OCI-LY7 (cell line): ENCODE data around the gene TOR3A. TPM values are rescaled to one million over a fixed set of nuclear protein-coding genes. Genes with fewer than 3 reads are reported as not detected.

Experiments
- BruUV-seq: library from RNA; stranded (reverse); fragments of 400-500 nt; replicated peaks from 2 replicates; lab custom pipeline; 2021; lab: Mats Ljungman, UMichigan
- CTCF ChIA-PET: fragments of 300-600 bp; sonication (Branson Sonifier 250); formaldehyde crosslinking; loops from one replicate; lab custom pipeline; 2022; ENCODE audit warnings: antibody characterized with exemption; ENCODE audit not compliant: unreplicated experiment; lab: Charles Lee
- POLR2A ChIA-PET: fragments of 300-600 bp; sonication (Branson Sonifier 250); formaldehyde crosslinking; loops from one replicate; lab custom pipeline; 2022; ENCODE audit warnings: antibody characterized with exemption; lab: Charles Lee
- DNase-seq: peaks from one replicate; pipeline ENCODE4 v3.0.0-alpha.2; 2015; ENCODE audit warnings: low spot score
- H2AFZ ChIP-seq: fragments of 200-600 bp; sonication (generic), shearing (Covaris generic); 2 replicates; pipeline ENCODE4 v1.6.1; 2014; ENCODE audit warnings: mild to moderate bottlenecking, antibody characterized with exemption, low read length, moderate library complexity
- H3K27ac ChIP-seq: fragments of 200-600 bp; sonication (generic); 2 replicates; pipeline ENCODE4 v1.5.1; 2014; ENCODE audit warnings: mixed run types, low read depth, mild to moderate bottlenecking, moderate library complexity, low read length, inconsistent platforms; ENCODE audit not compliant: poor library complexity, severe bottlenecking
- H3K36me3 ChIP-seq: fragments of 200-600 bp; sonication (generic); 2 replicates; pipeline ENCODE4 v1.6.1; 2014; ENCODE audit warnings: mild to moderate bottlenecking, antibody characterized with exemption, low read length, moderate library complexity, mixed read lengths; ENCODE audit not compliant: insufficient read depth
- H3K4me1 ChIP-seq: fragments of 200-600 bp; sonication (generic); 2 replicates; pipeline ENCODE4 v1.5.1; 2014; ENCODE audit warnings: mild to moderate bottlenecking, low read length; ENCODE audit not compliant: insufficient read depth, poor library complexity, severe bottlenecking
- H3K4me2 ChIP-seq: fragments of 200-600 bp; sonication (generic); 2 replicates; pipeline ENCODE4 v1.6.1; 2014; ENCODE audit warnings: mild to moderate bottlenecking, low read length
- H3K4me3 ChIP-seq: fragments of 200-600 bp; sonication (generic); 2 replicates; pipeline ENCODE4 v1.5.1; 2014; ENCODE audit warnings: mild to moderate bottlenecking, low read depth, low read length; ENCODE audit not compliant: poor library complexity, severe bottlenecking
- H3K79me2 ChIP-seq: fragments of 200-600 bp; sonication (generic); 2 replicates; pipeline ENCODE4 v1.6.1; 2016; ENCODE audit warnings: low read depth, mild to moderate bottlenecking, low read length, moderate library complexity, mixed read lengths; ENCODE audit not compliant: insufficient read depth
- H3K9me2 ChIP-seq: fragments of 200-600 bp; sonication (generic); 2 replicates; pipeline ENCODE4 v1.6.1; 2016; ENCODE audit warnings: mild to moderate bottlenecking, low read length, mixed read lengths; ENCODE audit not compliant: insufficient read depth
- H3K9me3 ChIP-seq: fragments of 200-600 bp; sonication (generic); 2 replicates; pipeline ENCODE4 v1.6.1; 2014; ENCODE audit warnings: mild to moderate bottlenecking, mixed run types, low read length, mixed read lengths
- H4K20me1 ChIP-seq: fragments of 200-600 bp; sonication (generic); 2 replicates; pipeline ENCODE4 v1.6.1; 2014; ENCODE audit warnings: mild to moderate bottlenecking, antibody characterized with exemption, low read length, moderate library complexity, mixed read lengths; ENCODE audit not compliant: insufficient read depth
- EZH2phosphoT487 ChIP-seq: fragments of 200-600 bp; sonication (generic); IDR thresholded peaks from 2 replicates; pipeline ENCODE4 v1.6.1; 2018; ENCODE audit warnings: low read depth, borderline replicate concordance, mild to moderate bottlenecking, mixed run types, antibody characterized with exemption, low read length, moderate library complexity, mixed read lengths
- intact Hi-C: fragments of 100-400 bp; cut with micrococcal nuclease; formaldehyde crosslinking; loops from one replicate; pipeline ENCODE4 v1.10.0; 2022; ENCODE audit not compliant: unreplicated experiment
- total RNA-seq, 2 experiments: library from RNA; depleted of rRNA in 1 of 2; stranded (reverse); fragments of >200 nt in 1 of 2; shearing (Covaris generic) in 1 of 2; gene quantifications; 2 replicates each; pipeline ENCODE4 v1.2.3, GENCODE V29; 2014 to 2022
- TF ChIP-seq, protein P1 (sequence below): fragments of 200-600 bp; sonication (generic); conservative IDR thresholded peaks from 2 replicates; pipeline ENCODE4 v1.5.1; 2014; ENCODE audit warnings: mild to moderate bottlenecking, antibody characterized with exemption, low read length, moderate library complexity, mixed read lengths

Gene TOR3A
- total RNA-seq, 2 experiments from 2014 or later = 49.0 to 66.7 TPM

DNA sequence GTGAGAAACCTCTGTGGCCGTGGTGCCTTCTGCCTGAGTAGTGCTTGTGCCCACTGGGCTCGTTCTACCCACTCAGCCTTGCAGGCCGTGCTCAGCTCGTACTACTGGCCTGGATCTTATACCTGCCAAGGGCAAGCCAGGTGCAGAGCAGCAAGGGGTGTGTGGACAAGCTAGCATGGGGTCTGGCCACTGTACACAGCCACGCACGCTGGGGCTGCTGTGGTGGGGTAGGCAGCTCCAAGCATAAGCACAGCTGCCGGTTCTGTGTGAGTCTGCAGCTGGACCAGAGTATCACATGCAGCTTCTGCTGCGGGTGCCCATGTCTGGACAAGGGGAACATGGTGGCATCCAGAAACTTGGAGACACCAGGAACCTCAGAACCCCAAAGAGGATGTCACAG is 39.8 kb upstream of the TOR3A start:
- TF ChIP-seq, protein P1, sequence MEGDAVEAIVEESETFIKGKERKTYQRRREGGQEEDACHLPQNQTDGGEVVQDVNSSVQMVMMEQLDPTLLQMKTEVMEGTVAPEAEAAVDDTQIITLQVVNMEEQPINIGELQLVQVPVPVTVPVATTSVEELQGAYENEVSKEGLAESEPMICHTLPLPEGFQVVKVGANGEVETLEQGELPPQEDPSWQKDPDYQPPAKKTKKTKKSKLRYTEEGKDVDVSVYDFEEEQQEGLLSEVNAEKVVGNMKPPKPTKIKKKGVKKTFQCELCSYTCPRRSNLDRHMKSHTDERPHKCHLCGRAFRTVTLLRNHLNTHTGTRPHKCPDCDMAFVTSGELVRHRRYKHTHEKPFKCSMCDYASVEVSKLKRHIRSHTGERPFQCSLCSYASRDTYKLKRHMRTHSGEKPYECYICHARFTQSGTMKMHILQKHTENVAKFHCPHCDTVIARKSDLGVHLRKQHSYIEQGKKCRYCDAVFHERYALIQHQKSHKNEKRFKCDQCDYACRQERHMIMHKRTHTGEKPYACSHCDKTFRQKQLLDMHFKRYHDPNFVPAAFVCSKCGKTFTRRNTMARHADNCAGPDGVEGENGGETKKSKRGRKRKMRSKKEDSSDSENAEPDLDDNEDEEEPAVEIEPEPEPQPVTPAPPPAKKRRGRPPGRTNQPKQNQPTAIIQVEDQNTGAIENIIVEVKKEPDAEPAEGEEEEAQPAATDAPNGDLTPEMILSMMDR = no peak
- no peak for TF ChIP-seq EZH2phosphoT487
- ChIA-PET POLR2A (interaction anchor here (0.5 to 2.1 kb wide), 5 partner anchors 11 to 430 kb away, joined by 3 to 6 read pairs (median 3); no protein-coding TSS in a partner anchor), CTCF (no interaction called here)
- peaks cover 22% of the 10 kb centered on the region for H3K36me3 ChIP-seq
- H3K4me1 ChIP-seq = peaks cover 25% of the 10 kb centered on the region
- 0 out of 2 replicates have a peak, but pooled peaks cover 12% of the 10 kb centered on the region for H3K9me3 ChIP-seq
- H3K79me2 ChIP-seq = peaks cover 26% of the 10 kb centered on the region; the same call in 1 of the 2 replicates
- no peak overlapping the region for H3K27ac ChIP-seq
- H4K20me1 ChIP-seq = no peaks in the 10 kb centered on the region
- no peak for DNase-seq
- H3K9me2 ChIP-seq = no peaks in the 10 kb centered on the region
- no peak overlapping the region for H2AFZ ChIP-seq
- H3K4me3 ChIP-seq = no peak overlapping the region
- intact Hi-C loops = no loop called here
- H3K4me2 ChIP-seq = no peak overlapping the region
- no TSS peak for BruUV-seq

- Histone ChIP-seq H3K4me1 (peaks cover 19% of the 10 kb centered on the region), H3K4me3 (no peak overlapping the region), H3K79me2 (peaks cover 20% of the 10 kb centered on the region; the same call in 1 of the 2 replicates), H2AFZ (no peak overlapping the region), H3K36me3 (peaks cover 22% of the 10 kb centered on the region), H3K9me2 (no peaks in the 10 kb centered on the region), H4K20me1 (no peaks in the 10 kb centered on the region), H3K4me2 (no peak overlapping the region), H3K9me3 (0 out of 2 replicates have a peak, but pooled peaks cover 12% of the 10 kb centered on the region), H3K27ac (no peak overlapping the region)
- ChIA-PET CTCF (no interaction called here), POLR2A (interaction anchor here (0.6 to 2.1 kb wide), 6 partner anchors 11 to 431 kb away, joined by 3 to 6 read pairs (median 4); no protein-coding TSS in a partner anchor)
- intact Hi-C loops = no loop called here
- DNase-seq = no peak
- no TSS peak for BruUV-seq
- TF ChIP-seq EZH2phosphoT487 = no peak
- TF ChIP-seq, protein P1 = no peak
These were observed 39.2 kb upstream of the TOR3A start for GRCh38 chr1:179042700-179043099.

DNA sequence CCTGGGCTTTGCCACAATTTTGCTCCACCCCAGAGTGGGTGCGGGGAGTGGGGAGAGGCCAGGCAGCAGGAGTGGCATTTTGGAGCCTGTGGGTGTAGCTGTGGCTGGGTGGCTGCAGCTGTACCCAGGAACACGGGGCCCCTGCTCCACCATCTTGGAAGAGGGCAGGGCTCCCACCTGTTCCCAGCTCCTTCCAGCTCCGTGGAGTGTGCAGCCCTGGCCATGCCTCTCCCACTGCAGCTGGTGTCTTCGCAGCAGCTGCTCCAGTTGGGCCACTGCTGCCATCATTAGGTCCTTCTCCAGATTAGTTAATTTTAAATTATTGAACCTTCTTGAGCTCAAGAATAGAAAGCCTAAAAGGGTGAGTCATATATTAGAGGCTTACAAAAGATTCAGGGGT is 38.6 kb upstream of the TOR3A start:
- Histone ChIP-seq H3K9me3 (0 out of 2 replicates have a peak, but pooled peaks cover 12% of the 10 kb centered on the region), H2AFZ (no peak overlapping the region), H3K4me2 (no peak overlapping the region), H3K79me2 (peaks cover 14% of the 10 kb centered on the region; the same call in 1 of the 2 replicates), H3K27ac (no peak overlapping the region), H3K36me3 (peaks cover 22% of the 10 kb centered on the region), H3K9me2 (no peaks in the 10 kb centered on the region), H4K20me1 (no peaks in the 10 kb centered on the region), H3K4me1 (peaks cover 13% of the 10 kb centered on the region), H3K4me3 (no peak overlapping the region)
- no TSS peak for BruUV-seq
- ChIA-PET POLR2A (interaction anchor here (0.6 to 2.1 kb wide), 6 partner anchors 9 to 374 kb away, joined by 3 to 6 read pairs (median 3); no protein-coding TSS in a partner anchor), CTCF (no interaction called here)
- intact Hi-C loops = no loop called here
- TF ChIP-seq, protein P1 = no peak
- TF ChIP-seq EZH2phosphoT487 = no peak
- no peak for DNase-seq
